A673 (cell line): Measurements from ENCODE around the gene KIF1A. TPM values are rescaled to one million over a fixed set of nuclear protein-coding genes. Genes with fewer than 3 reads are reported as not detected.

Experiments used
- BruUV-seq: library from RNA; stranded (reverse); fragments of 400-500 nt; replicated peaks from 2 replicates; lab custom pipeline; 2021; lab: Mats Ljungman, UMichigan
- CTCF ChIA-PET: fragments of 300-600 bp; sonication (Branson Sonifier 250); formaldehyde crosslinking; loops from one replicate; lab custom pipeline; 2022; ENCODE audit warnings: antibody characterized with exemption; lab: Charles Lee
- POLR2A ChIA-PET: fragments of 300-600 bp; sonication (Branson Sonifier 250); formaldehyde crosslinking; loops from one replicate; lab custom pipeline; 2022; ENCODE audit warnings: antibody characterized with exemption; ENCODE audit not compliant: low non-redundant PET; lab: Charles Lee
- DNase-seq: peaks from one replicate; pipeline ENCODE4 v3.0.0-alpha.2; 2015; ENCODE audit warnings: low spot score
- H3K27ac ChIP-seq: fragments of 200-600 bp; sonication (generic); 2 replicates; pipeline ENCODE4 v1.5.1; 2016; ENCODE audit warnings: mixed run types, low read depth, mild to moderate bottlenecking, mixed read lengths, antibody characterized with exemption, low read length; ENCODE audit not compliant: poor library complexity, severe bottlenecking
- H3K27me3 ChIP-seq: fragments of 200-600 bp; sonication (generic); replicated peaks from 2 replicates; pipeline ENCODE4 v1.6.1; 2017; ENCODE audit warnings: mixed run types, low read depth, mild to moderate bottlenecking, mixed read lengths, antibody characterized with exemption, low read length; ENCODE audit not compliant: insufficient read depth, poor library complexity
- H3K36me3 ChIP-seq: fragments of 200-600 bp; sonication (generic); 2 replicates; pipeline ENCODE4 v1.6.1; 2016; ENCODE audit warnings: mixed run types, mild to moderate bottlenecking, mixed read lengths, antibody characterized with exemption, low read length; ENCODE audit not compliant: insufficient read depth, poor library complexity, severe bottlenecking
- H3K4me1 ChIP-seq: fragments of 200-600 bp; sonication (generic); 2 replicates; pipeline ENCODE4 v1.6.1; 2017; ENCODE audit warnings: mixed run types, mild to moderate bottlenecking, mixed read lengths, antibody characterized with exemption, low read length; ENCODE audit not compliant: insufficient read depth, poor library complexity, severe bottlenecking
- H3K4me3 ChIP-seq: fragments of 200-600 bp; sonication (generic); 2 replicates; pipeline ENCODE4 v1.5.1; 2016; ENCODE audit warnings: low read depth, mixed run types, mild to moderate bottlenecking, mixed read lengths, low read length; ENCODE audit not compliant: poor library complexity, severe bottlenecking
- H3K9me3 ChIP-seq: fragments of 200-600 bp; sonication (generic); 2 replicates; pipeline ENCODE4 v1.6.1; 2016; ENCODE audit warnings: mixed run types, low read depth, mild to moderate bottlenecking, mixed read lengths, antibody characterized with exemption, low read length; ENCODE audit not compliant: poor library complexity, severe bottlenecking
- EZH2 ChIP-seq: fragments of 200-600 bp; sonication (generic); IDR thresholded peaks from 2 replicates; pipeline ENCODE4 v1.6.1; 2017; ENCODE audit warnings: borderline replicate concordance, low read depth, mild to moderate bottlenecking, mixed read lengths, antibody characterized with exemption, low read length; ENCODE audit not compliant: poor library complexity, severe bottlenecking
- intact Hi-C: fragments of 100-400 bp; cut with micrococcal nuclease; formaldehyde crosslinking; loops from one replicate; pipeline ENCODE4 v1.10.0; 2022; ENCODE audit not compliant: unreplicated experiment
- total RNA-seq: library from RNA; stranded (reverse); gene quantifications from 2 replicates; pipeline ENCODE4 v1.2.3, GENCODE V29; 2021
- TF ChIP-seq, protein P1 (sequence below): fragments of 300-800, 200-600 bp; sonication (generic); conservative IDR thresholded peaks from 2 replicates; pipeline ENCODE4 v1.5.1; 2017; ENCODE audit warnings: low read depth, mild to moderate bottlenecking, antibody characterized with exemption, low read length, moderate library complexity, mixed read lengths

KIF1A gene
- total RNA-seq, 1 experiment from 2014 or later: 330 TPM

- Histone ChIP-seq H3K36me3 (no peaks in the 10 kb centered on the region), H3K4me1 (no peaks in the 10 kb centered on the region), H3K27ac (no peak overlapping the region), H3K27me3 (no peaks in the 10 kb centered on the region), H3K4me3 (no peak overlapping the region), H3K9me3 (no peaks in the 10 kb centered on the region)
- intact Hi-C loops: no loop called here
- POLR2A ChIA-PET: no interaction called here
- BruUV-seq: no TSS peak
- TF ChIP-seq, protein P1, sequence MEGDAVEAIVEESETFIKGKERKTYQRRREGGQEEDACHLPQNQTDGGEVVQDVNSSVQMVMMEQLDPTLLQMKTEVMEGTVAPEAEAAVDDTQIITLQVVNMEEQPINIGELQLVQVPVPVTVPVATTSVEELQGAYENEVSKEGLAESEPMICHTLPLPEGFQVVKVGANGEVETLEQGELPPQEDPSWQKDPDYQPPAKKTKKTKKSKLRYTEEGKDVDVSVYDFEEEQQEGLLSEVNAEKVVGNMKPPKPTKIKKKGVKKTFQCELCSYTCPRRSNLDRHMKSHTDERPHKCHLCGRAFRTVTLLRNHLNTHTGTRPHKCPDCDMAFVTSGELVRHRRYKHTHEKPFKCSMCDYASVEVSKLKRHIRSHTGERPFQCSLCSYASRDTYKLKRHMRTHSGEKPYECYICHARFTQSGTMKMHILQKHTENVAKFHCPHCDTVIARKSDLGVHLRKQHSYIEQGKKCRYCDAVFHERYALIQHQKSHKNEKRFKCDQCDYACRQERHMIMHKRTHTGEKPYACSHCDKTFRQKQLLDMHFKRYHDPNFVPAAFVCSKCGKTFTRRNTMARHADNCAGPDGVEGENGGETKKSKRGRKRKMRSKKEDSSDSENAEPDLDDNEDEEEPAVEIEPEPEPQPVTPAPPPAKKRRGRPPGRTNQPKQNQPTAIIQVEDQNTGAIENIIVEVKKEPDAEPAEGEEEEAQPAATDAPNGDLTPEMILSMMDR: no peak
- no peak for TF ChIP-seq EZH2
- CTCF ChIA-PET: no interaction called here
- DNase-seq: no peak
These were observed 37.3 kb upstream of the KIF1A start for GRCh38 chr2:240857039-240858008.

- BruUV-seq: no TSS peak
- Histone ChIP-seq H3K27me3 (no peaks in the 10 kb centered on the region), H3K4me1 (no peaks in the 10 kb centered on the region), H3K9me3 (no peaks in the 10 kb centered on the region), H3K36me3 (no peaks in the 10 kb centered on the region), H3K4me3 (no peak overlapping the region), H3K27ac (no peak overlapping the region)
- TF ChIP-seq, protein P1: no peak
- no peak for TF ChIP-seq EZH2
- intact Hi-C loops: no loop called here
- CTCF ChIA-PET: no interaction called here
- no peak for DNase-seq
- POLR2A ChIA-PET: no interaction called here
These were observed 36.3 kb upstream of the KIF1A start for GRCh38 chr2:240856151-240856980.

- no peaks in the 10 kb centered on the region for H3K4me1 ChIP-seq
- TF ChIP-seq EZH2: no peak
- no peak overlapping the region for H3K4me3 ChIP-seq
- H3K27me3 ChIP-seq: no peaks in the 10 kb centered on the region
- DNase-seq: no peak
- CTCF ChIA-PET: no interaction called here
- BruUV-seq: no TSS peak
- no peaks in the 10 kb centered on the region for H3K36me3 ChIP-seq
- POLR2A ChIA-PET: no interaction called here
- no peaks in the 10 kb centered on the region for H3K9me3 ChIP-seq
- H3K27ac ChIP-seq: no peak overlapping the region
- intact Hi-C loops: no loop called here
These were observed 35.7 kb upstream of the KIF1A start for GRCh38 chr2:240855670-240856069.
